Bronchial epithelial cell (primary cell): ENCODE results near the gene ACTR1A. TPM values are rescaled to one million over a fixed set of nuclear protein-coding genes. Genes with fewer than 3 reads are reported as not detected.
A peak's percentile ranks its signal among the peaks of the same experiment; 100 is the strongest.

Experiments used
- DNase-seq: peaks from one replicate; pipeline ENCODE4 v3.0.0-alpha.2; 2010; ENCODE audit warnings: low read depth
- FAIRE-seq: peaks from 2 replicates; lab custom pipeline; 2011; peaks lifted over from hg19 to GRCh38; lab: Jason Lieb, UNC
- H3K27me3 ChIP-seq: 2 replicates; pipeline ENCODE4 v1.5.1; 2011; ENCODE audit warnings: low read length; ENCODE audit not compliant: control insufficient read depth, insufficient read depth
- H3K36me3 ChIP-seq: 2 replicates; pipeline ENCODE4 v1.5.1; 2011; ENCODE audit warnings: low read length; ENCODE audit not compliant: control insufficient read depth, insufficient read depth
- H3K4me3 ChIP-seq: 2 replicates; pipeline ENCODE4 v1.5.1; 2011; ENCODE audit warnings: mild to moderate bottlenecking, low read depth, low read length, control low read depth
- CTCF ChIP-seq: IDR thresholded peaks from 2 replicates; pipeline ENCODE4 v1.5.1; 2011; ENCODE audit warnings: mild to moderate bottlenecking, moderate library complexity, low read length, control low read depth, inconsistent platforms; ENCODE audit not compliant: insufficient read depth, severe bottlenecking
- total RNA-seq: library from RNA; depleted of rRNA; stranded (reverse); fragments of >200 nt; gene quantifications from 2 replicates; pipeline ENCODE4 v1.2.1, GENCODE V29; 2014

Gene ACTR1A
- total RNA-seq, 1 donor from 2014 or later, result 53.2 TPM

- Histone ChIP-seq H3K27me3 (no peaks in the 10 kb centered on the region), H3K36me3 (no peaks in the 10 kb centered on the region), H3K4me3 (peak overlapping the region; percentile 67)
- DNase-seq (no peak), FAIRE-seq (no peak)
- TF ChIP-seq CTCF, result no peak
These were observed 70.9 kb downstream of the ACTR1A start for GRCh38 chr10:102431452-102432124.

- no peak for DNase-seq
- no peaks in the 10 kb centered on the region for H3K27me3 ChIP-seq
- H3K4me3 ChIP-seq, result no peak overlapping the region
- FAIRE-seq, result no peak
- no peaks in the 10 kb centered on the region for H3K36me3 ChIP-seq
- no peak for TF ChIP-seq CTCF
These were observed 73.0 kb downstream of the ACTR1A start for GRCh38 chr10:102429468-102429867.

Other genes with a start within 250 kb of the ACTR1A start
- gene NFKB2, start 107.0 kb downstream of the ACTR1A start, total RNA-seq, result 6.8 and 13.2 TPM in 2 replicates
- gene PSD, start 83.9 kb downstream of the ACTR1A start, total RNA-seq, result under 0.01 and 0.51 TPM in 2 replicates
- gene FBXL15, start 81.9 kb downstream of the ACTR1A start, total RNA-seq, result 9.7 and 12.5 TPM in 2 replicates
- 29.7 and 31.5 TPM in 2 replicates for gene CUEDC2, start 70.1 kb downstream of the ACTR1A start, total RNA-seq
- gene C10orf95, start 51.2 kb downstream of the ACTR1A start, total RNA-seq, result 2.9 and 6.3 TPM in 2 replicates
- 0.79 and 0.90 TPM in 2 replicates for gene SUFU, start 1.3 kb upstream of the ACTR1A start, total RNA-seq
- gene TRIM8, start 141.8 kb upstream of the ACTR1A start, total RNA-seq, result 31.1 and 41.2 TPM in 2 replicates
- 4.7 and 5.8 TPM in 2 replicates for gene ARL3, start 211.7 kb upstream of the ACTR1A start, total RNA-seq
- 0.64 and 3.4 TPM in 2 replicates for gene SFXN2, start 211.9 kb upstream of the ACTR1A start, total RNA-seq
- gene WBP1L, start 241.2 kb upstream of the ACTR1A start, total RNA-seq, result 26.1 and 36.4 TPM in 2 replicates